ENCODE measurements around the gene FAM25C.
"Not testable (repeated sequence)": the region's sequence is repeated elsewhere in the genome, so short reads cannot be mapped to it uniquely, and the experiment has no call there.

DNA sequence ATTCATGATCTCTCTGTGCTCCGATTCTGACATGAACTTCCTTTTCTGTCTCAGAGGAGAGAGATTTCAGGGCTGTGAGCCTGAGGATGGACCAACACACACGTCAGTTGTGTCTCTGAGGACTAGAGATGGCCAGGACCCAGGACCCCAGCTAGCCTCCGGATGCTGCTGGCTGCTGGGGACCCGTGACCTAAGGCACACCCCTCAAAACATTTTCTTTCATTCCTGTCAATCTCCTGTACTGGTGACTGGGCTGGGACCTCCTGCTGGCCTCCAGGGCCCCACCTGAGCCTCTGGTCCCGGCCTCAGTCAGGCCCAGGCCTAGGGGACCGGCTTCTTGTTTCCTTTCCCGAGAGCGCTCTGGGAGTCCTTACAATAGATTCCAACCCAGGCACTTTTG lies 42.4 kb downstream of the FAM25C start:
- TF ChIP-seq EZH2 (IDR thresholded peaks at IDR 0.05; ENCODE audit: borderline replicate concordance, insufficient read depth, low read depth, low read length, poor library complexity, severe bottlenecking) = not testable (repeated sequence)
- TF ChIP-seq, protein P1, sequence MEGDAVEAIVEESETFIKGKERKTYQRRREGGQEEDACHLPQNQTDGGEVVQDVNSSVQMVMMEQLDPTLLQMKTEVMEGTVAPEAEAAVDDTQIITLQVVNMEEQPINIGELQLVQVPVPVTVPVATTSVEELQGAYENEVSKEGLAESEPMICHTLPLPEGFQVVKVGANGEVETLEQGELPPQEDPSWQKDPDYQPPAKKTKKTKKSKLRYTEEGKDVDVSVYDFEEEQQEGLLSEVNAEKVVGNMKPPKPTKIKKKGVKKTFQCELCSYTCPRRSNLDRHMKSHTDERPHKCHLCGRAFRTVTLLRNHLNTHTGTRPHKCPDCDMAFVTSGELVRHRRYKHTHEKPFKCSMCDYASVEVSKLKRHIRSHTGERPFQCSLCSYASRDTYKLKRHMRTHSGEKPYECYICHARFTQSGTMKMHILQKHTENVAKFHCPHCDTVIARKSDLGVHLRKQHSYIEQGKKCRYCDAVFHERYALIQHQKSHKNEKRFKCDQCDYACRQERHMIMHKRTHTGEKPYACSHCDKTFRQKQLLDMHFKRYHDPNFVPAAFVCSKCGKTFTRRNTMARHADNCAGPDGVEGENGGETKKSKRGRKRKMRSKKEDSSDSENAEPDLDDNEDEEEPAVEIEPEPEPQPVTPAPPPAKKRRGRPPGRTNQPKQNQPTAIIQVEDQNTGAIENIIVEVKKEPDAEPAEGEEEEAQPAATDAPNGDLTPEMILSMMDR (IDR thresholded peaks at IDR 0.05) = not testable (repeated sequence)
